ENCODE data around the gene C22orf23.
"Not testable (repeated sequence)": the region's sequence is repeated elsewhere in the genome, so short reads cannot be mapped to it uniquely, and the experiment has no call there.

The C22orf23 gene

DNA sequence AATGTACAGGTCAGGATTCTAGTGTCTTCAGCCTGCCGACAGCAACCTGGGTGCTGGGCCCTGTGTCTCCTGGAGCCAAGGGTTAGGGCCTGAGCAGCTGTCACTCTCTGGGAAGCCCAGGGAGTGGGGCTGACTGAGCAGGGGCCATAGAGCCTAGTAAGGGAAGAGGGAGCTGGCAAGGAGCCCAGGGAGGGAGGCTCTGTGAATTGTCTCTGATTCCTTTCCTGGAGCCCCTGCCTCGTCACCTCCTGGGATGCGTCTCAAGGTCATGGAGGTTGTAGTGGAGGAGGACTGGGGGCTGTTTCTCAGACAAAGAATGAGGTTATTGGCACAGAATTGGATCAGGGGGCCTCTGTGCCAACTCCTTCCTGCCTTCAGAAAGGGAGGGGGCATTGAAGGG lies 19.1 kb upstream of the C22orf23 start:
- no peak overlapping the region for H3K27ac Mint-ChIP-seq
- peaks cover 40 to 54% of the 10 kb centered on the region in 2 donors for H3K36me3 Mint-ChIP-seq
- no peak for DNase-seq
- no peak for ATAC-seq (replicated peaks)
- H3K27me3 Mint-ChIP-seq, result no peaks in the 10 kb centered on the region
- no peaks in the 10 kb centered on the region for H3K9me3 Mint-ChIP-seq
- H3K4me3 Mint-ChIP-seq, result no peak overlapping the region
- H3K4me1 Mint-ChIP-seq, result peaks cover 0 to 8% of the 10 kb centered on the region in 2 donors

GRCh38 chr22:37971475-37972434 lies 18.4 kb upstream of the C22orf23 start:
- Mint-ChIP-seq H3K36me3 (peaks cover 41 to 55% of the 10 kb centered on the region in 2 donors), H3K27ac (peak overlapping the region; percentile 42), H3K4me3 (no peak overlapping the region), H3K4me1 (peaks cover 0 to 8% of the 10 kb centered on the region in 2 donors), H3K9me3 (no peaks in the 10 kb centered on the region), H3K27me3 (no peaks in the 10 kb centered on the region)
- DNase-seq (no peak), ATAC-seq (replicated peaks) (no peak)

GRCh38 chr22:37970864-37971263 lies 17.5 kb upstream of the C22orf23 start:
- Mint-ChIP-seq H3K4me1 (peaks cover 0 to 8% of the 10 kb centered on the region in 2 donors), H3K9me3 (no peaks in the 10 kb centered on the region), H3K27me3 (no peaks in the 10 kb centered on the region), H3K36me3 (peaks cover 40 to 58% of the 10 kb centered on the region in 2 donors), H3K27ac (no peak overlapping the region), H3K4me3 (no peak overlapping the region)
- ATAC-seq (replicated peaks) (no peak), DNase-seq (no peak)

GRCh38 chr22:37968452-37969251 lies 15.3 kb upstream of the C22orf23 start:
- no peak for DNase-seq
- Mint-ChIP-seq H3K4me1 (peaks cover 5 to 6% of the 10 kb centered on the region in 2 donors), H3K27me3 (no peaks in the 10 kb centered on the region), H3K36me3 (peaks cover 39 to 52% of the 10 kb centered on the region in 2 donors), H3K27ac (no peak overlapping the region), H3K9me3 (no peaks in the 10 kb centered on the region), H3K4me3 (no peak overlapping the region)
- no peak for ATAC-seq (replicated peaks)

DNA sequence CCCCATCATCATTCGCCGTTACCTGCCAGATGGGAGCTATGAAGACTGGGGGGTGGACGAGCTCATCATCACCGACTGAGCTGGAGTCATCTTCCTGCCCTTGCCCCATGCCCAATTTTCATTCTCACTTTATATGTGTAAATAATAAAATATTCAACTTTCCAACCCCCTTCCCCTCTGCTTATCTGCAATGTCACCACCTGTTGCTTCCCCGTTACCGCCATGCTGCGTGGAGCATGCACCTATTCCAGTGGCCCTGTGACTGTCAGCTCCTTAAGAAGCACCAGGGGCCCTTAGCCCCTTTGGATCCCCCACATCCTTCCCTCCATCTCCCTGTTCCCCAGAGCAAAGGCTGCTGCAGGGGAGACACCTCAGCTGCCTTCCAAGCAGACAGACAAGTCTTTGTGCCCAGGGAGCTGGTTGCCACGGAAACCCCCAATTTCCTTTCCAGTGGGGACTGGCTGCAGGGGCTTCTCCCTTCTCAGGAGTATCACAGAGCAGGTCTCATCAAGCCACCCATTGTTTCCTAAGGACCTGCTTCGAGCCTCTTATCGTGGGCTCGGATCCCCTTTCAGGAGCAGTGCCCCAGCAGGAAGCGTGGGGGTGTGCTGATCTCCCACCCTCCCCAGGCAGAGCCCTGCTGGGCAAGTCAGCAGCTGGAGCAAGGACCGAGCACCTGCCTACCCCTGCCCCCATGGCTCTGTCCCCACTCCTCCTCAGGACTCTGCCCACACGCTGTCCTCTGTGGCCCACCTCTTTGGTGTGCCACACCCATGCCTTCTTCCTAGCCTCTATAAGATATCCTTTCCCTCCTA lies 14.4 kb upstream of the C22orf23 start:
- H3K4me3 Mint-ChIP-seq, result no peak overlapping the region
- H3K36me3 Mint-ChIP-seq, result peaks cover 39 to 49% of the 10 kb centered on the region in 2 donors
- ATAC-seq (replicated peaks) (no peak), DNase-seq (no peak)
- no peak overlapping the region for H3K27ac Mint-ChIP-seq
- H3K27me3 Mint-ChIP-seq, result no peaks in the 10 kb centered on the region
- peaks cover 5 to 6% of the 10 kb centered on the region in 2 donors for H3K4me1 Mint-ChIP-seq
- H3K9me3 Mint-ChIP-seq, result no peaks in the 10 kb centered on the region

GRCh38 chr22:37967147-37967546 lies 13.7 kb upstream of the C22orf23 start:
- Mint-ChIP-seq H3K36me3 (peaks cover 39 to 51% of the 10 kb centered on the region in 2 donors), H3K9me3 (no peaks in the 10 kb centered on the region), H3K27ac (no peak overlapping the region), H3K4me1 (peaks cover 5 to 6% of the 10 kb centered on the region in 2 donors), H3K27me3 (no peaks in the 10 kb centered on the region), H3K4me3 (no peak overlapping the region)
- no peak for ATAC-seq (replicated peaks)
- DNase-seq, result no peak

DNA sequence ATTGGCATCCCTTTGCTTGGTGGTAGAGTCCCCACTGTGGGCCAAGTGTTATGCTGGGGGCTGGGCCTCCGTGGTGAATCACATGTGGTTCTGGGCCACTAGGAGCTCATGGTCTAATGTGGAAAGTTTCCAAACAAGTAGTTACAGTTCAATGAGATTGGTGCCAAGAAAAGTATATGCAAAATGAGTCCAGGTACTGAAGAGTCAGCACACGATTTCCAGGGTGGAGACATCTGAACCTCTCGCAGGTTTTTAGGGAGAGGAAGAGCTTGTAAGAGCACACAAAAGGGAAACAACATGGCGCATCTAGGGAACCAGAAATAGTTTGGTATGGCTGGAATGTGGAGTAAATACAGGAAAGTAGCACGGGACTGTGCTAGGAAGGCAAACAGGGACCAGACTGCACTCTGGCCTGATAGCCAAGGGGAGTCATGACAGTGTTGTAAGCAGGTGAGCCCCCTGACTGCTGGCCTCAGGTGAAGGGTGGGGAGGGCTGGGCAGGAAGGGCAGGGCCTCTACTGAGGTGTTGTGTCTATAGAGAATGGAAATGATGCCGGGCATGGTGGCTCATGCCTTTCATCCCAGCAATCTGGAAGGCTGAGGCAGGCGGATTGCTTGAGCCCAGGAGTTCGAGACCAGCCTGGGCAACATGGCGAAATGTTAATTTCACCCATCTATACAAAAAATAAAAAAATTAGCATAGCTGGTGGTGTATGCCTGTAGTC lies 12.7 kb upstream of the C22orf23 start:
- ATAC-seq (replicated peaks), result no peak

GRCh38 chr22:37961062-37961461 lies 7.7 kb upstream of the C22orf23 start:
- no peaks in the 10 kb centered on the region for H3K27me3 Mint-ChIP-seq
- no peak overlapping the region for H3K27ac Mint-ChIP-seq

More for the DNA sequence above, 12.7 kb upstream of the C22orf23 start:
- no peak overlapping the region for H3K27ac Mint-ChIP-seq
- H3K9me3 Mint-ChIP-seq, result no peaks in the 10 kb centered on the region
- no peak for DNase-seq
- peaks cover 5 to 6% of the 10 kb centered on the region in 2 donors for H3K4me1 Mint-ChIP-seq
- H3K36me3 Mint-ChIP-seq, result peaks cover 45 to 58% of the 10 kb centered on the region in 2 donors
- no peak overlapping the region for H3K4me3 Mint-ChIP-seq
- no peaks in the 10 kb centered on the region for H3K27me3 Mint-ChIP-seq

GRCh38 chr22:37959231-37959825 lies 5.9 kb upstream of the C22orf23 start:
- ATAC-seq (replicated peaks), result no peak
- Mint-ChIP-seq H3K4me1 (peaks cover 9 to 23% of the 10 kb centered on the region in 2 donors), H3K4me3 (no peak overlapping the region), H3K9me3 (peaks cover 0 to 1% of the 10 kb centered on the region in 2 donors), H3K27ac (no peak overlapping the region), H3K36me3 (peaks cover 35 to 64% of the 10 kb centered on the region in 2 donors), H3K27me3 (no peaks in the 10 kb centered on the region)
- DNase-seq, result no peak

More at GRCh38 chr22:37961062-37961461, 7.7 kb upstream of the C22orf23 start:
- Mint-ChIP-seq H3K4me1 (peaks cover 6 to 15% of the 10 kb centered on the region in 2 donors), H3K4me3 (no peak overlapping the region), H3K36me3 (peaks cover 42 to 62% of the 10 kb centered on the region in 2 donors), H3K9me3 (peaks cover 0 to 1% of the 10 kb centered on the region in 2 donors)
- no peak for ATAC-seq (replicated peaks)
- DNase-seq, result no peak

DNA sequence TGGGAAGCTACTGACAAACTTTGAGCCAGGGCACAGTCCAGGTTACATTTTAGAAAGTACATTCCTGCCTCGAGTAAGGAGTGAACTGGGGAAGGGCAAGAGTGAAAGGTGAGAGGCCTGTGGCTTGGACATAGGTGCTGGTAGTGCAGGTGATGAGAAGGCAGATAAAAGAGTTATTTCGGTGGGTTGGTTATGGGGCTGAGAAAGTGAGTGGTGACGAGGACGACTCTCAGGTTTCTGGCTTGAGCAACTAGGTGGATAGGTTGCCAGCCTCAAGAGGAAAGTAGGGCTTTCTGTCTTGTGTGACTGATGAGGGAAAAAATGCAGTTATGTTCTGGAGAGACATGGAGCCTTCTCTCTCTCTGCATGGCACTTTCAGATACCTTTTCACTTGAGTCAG lies 3.8 kb upstream of the C22orf23 start:
- peaks cover 4 to 11% of the 10 kb centered on the region in 2 donors for H3K27me3 Mint-ChIP-seq
- no peak overlapping the region for H3K4me3 Mint-ChIP-seq
- H3K36me3 Mint-ChIP-seq, result peaks cover 37 to 63% of the 10 kb centered on the region in 2 donors
- DNase-seq, result no peak
- peaks cover 0 to 1% of the 10 kb centered on the region in 2 donors for H3K9me3 Mint-ChIP-seq
- H3K27ac Mint-ChIP-seq, result no peak overlapping the region
- no peak for ATAC-seq (replicated peaks)
- peaks cover 23 to 28% of the 10 kb centered on the region in 2 donors for H3K4me1 Mint-ChIP-seq

GRCh38 chr22:37955825-37956397 lies 2.5 kb upstream of the C22orf23 start:
- H3K9me3 Mint-ChIP-seq; DNase-seq; ATAC-seq (replicated peaks); H3K27ac Mint-ChIP-seq; H3K4me3 Mint-ChIP-seq: not testable (repeated sequence)
- H3K4me1 Mint-ChIP-seq, result peaks cover 23 to 28% of the 10 kb centered on the region in 2 donors
- H3K27me3 Mint-ChIP-seq, result peaks cover 8 to 15% of the 10 kb centered on the region in 2 donors
- peaks cover 24 to 49% of the 10 kb centered on the region in 2 donors for H3K36me3 Mint-ChIP-seq

GRCh38 chr22:37954686-37955085 lies 1.3 kb upstream of the C22orf23 start:
- no peak for ATAC-seq (replicated peaks)
- peaks cover 0 to 1% of the 10 kb centered on the region in 2 donors for H3K9me3 Mint-ChIP-seq

More at GRCh38 chr22:37954686-37955085, 1.3 kb upstream of the C22orf23 start:
- Mint-ChIP-seq H3K27ac (peak overlapping the region; percentile 97), H3K4me3 (peak overlapping the region; percentile 90 to 95), H3K4me1 (peaks cover 23 to 28% of the 10 kb centered on the region in 2 donors), H3K36me3 (peaks cover 18 to 41% of the 10 kb centered on the region in 2 donors), H3K27me3 (peaks cover 8 to 15% of the 10 kb centered on the region in 2 donors)
- no peak for DNase-seq
